IMR-90 (cell line): ENCODE results near the gene TUBA8. TPM values are rescaled to one million over a fixed set of nuclear protein-coding genes. Genes with fewer than 3 reads are reported as not detected.

Experiments used
- RCOR1 ChIP-seq: IDR thresholded peaks from 2 replicates; pipeline ENCODE4 v1.6.1; 2012; ENCODE audit warnings: mild to moderate bottlenecking, low read length, improper control_type of control experiment; ENCODE audit not compliant: insufficient replicate concordance
- USF2 ChIP-seq: fragments of 150-350 bp; IDR thresholded peaks from 2 replicates; pipeline ENCODE4 v1.6.1; 2017; ENCODE audit warnings: mild to moderate bottlenecking, antibody characterized with exemption, low read length, low read depth
- polyA plus RNA-seq, 3 experiments: library from polyadenylated mRNA; depleted of rRNA; stranded (reverse); fragments of >200 nt; gene quantifications; 2 replicates each; pipeline ENCODE4 v1.2.3, GENCODE V29; 2012; ENCODE audit warnings: low replicate concordance in 1 of 3
- total RNA-seq: library from RNA; depleted of rRNA; stranded (reverse); fragments of >200 nt; gene quantifications from 2 replicates; pipeline ENCODE4 v1.2.3, GENCODE V29; 2012

TUBA8 gene
- total and polyA plus RNA-seq, 2 of the 4 experiments (the other 2 are of a cell fraction), result 1.4 to 2.2 TPM

DNA sequence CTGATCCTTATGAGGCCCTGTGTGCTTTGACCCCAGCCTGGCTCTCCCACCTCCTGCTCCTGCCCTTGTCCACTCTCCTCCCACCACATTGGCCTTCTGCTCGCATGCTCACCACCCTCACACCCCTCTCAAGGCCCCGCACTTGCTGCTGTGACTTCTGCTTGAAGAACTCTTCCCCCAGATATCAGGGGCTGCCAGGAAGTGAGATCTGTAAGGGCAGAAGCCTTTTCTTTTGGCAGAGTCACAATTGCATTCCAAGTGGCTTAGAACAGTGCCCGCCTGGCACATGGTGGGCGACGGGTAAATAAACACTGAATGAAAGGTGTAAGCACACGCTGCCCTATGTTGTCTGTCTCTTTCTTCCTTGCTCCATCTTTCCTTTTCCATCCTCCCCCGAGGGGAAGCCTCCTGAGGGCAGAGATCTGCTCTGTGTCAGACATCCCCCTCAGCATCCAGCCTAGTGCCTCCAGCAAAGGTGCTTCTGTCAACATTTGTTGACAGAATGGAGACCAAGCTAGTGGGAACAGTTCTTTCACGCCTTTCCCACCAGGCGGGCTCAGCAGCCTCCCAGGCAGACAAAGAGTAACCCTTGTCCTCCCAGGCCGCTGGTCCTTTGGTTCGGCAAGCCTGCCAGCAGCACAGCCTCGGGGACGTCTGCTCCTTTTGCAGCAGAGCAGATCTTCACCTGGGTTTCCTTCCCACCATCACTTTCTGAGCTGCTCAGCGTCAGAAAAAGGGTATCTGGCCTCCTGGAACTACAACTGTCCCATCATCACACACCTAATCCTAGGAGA, 42.9 kb upstream of the TUBA8 start (continued):
- TF ChIP-seq USF2 (no peak), RCOR1 (no peak)
